Measurements from ENCODE around the gene NEK9.
A peak's percentile ranks its signal among the peaks of the same experiment; 100 is the strongest.

Gene NEK9

DNA sequence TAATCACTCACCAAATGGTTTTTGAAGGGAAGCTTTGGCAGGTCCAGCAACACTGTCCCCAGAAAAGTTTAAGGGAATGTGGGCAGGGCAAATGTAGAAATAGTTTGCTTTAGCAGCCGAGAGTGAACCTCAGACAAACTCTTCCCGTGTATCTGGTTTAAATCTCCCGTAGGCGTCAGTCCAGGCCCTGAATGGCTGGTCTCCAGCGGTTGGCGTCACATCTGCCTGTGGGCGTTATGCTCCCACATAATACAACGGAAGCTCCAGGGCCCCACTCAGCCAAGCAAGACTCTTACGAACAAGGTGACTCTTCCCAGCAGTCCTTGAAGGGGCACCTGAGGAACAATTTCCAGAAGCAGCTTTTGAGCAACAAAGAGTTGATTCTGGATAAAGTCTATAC is 56.5 kb downstream of the NEK9 start:
- Histone ChIP-seq H3K27ac (ENCODE audit: low read depth, low read length, poor library complexity, severe bottlenecking) (no peak overlapping the region), H3K9ac (ENCODE audit: low read length) (peak overlapping the region; percentile 81; the same call in 1 of the 2 replicates)

DNA sequence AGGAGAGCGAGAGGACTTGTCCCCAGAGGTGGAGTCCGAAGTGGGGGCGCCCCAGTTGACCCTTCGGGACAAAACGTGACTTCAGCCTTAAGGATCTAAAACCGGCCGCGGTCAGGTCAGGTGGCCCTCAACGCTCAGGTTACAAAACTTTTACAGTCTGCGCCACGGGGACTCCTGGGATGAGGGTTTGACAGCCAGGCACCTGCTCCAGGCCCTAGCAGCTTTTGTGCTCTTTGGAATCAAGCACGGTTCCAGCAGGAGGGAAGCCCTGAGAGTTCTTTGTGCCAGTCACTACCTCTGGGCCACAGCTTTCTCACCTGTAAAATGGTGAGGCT is 57.1 kb downstream of the NEK9 start:
- Histone ChIP-seq H3K27me3 (ENCODE audit: insufficient read depth, low read length) (no peaks in the 10 kb centered on the region), H3K9ac (ENCODE audit: low read length) (peak overlapping the region; percentile 81), H2AFZ (ENCODE audit: low read length) (peak overlapping the region; percentile 54; the same call in 1 of the 2 replicates), H3K79me2 (ENCODE audit: insufficient read depth, low read length) (no peaks in the 10 kb centered on the region), H3K9me2 (ENCODE audit: low read depth, low read length) (no peaks in the 10 kb centered on the region), H3K27ac (ENCODE audit: low read depth, low read length, poor library complexity, severe bottlenecking) (no peak overlapping the region), H3K36me3 (ENCODE audit: insufficient read depth, low read length) (no peaks in the 10 kb centered on the region), H3K9me3 (ENCODE audit: low read length) (no peaks in the 10 kb centered on the region), H3K4me1 (ENCODE audit: insufficient read depth, low read length, severe bottlenecking) (peaks cover 29% of the 10 kb centered on the region), H3F3A (ENCODE audit: insufficient read depth, low read length) (no peaks in the 10 kb centered on the region), H3K4me3 (ENCODE audit: low read depth, low read length, poor library complexity, severe bottlenecking) (peak overlapping the region; percentile 74), H4K20me1 (ENCODE audit: insufficient read depth, low read length) (no peaks in the 10 kb centered on the region), H3K4me2 (ENCODE audit: low read length) (peak overlapping the region; percentile 98)
- no peak for TF ChIP-seq EZH2 (IDR thresholded peaks at IDR 0.05; ENCODE audit: borderline replicate concordance, low read length)
- TF ChIP-seq, protein P1, sequence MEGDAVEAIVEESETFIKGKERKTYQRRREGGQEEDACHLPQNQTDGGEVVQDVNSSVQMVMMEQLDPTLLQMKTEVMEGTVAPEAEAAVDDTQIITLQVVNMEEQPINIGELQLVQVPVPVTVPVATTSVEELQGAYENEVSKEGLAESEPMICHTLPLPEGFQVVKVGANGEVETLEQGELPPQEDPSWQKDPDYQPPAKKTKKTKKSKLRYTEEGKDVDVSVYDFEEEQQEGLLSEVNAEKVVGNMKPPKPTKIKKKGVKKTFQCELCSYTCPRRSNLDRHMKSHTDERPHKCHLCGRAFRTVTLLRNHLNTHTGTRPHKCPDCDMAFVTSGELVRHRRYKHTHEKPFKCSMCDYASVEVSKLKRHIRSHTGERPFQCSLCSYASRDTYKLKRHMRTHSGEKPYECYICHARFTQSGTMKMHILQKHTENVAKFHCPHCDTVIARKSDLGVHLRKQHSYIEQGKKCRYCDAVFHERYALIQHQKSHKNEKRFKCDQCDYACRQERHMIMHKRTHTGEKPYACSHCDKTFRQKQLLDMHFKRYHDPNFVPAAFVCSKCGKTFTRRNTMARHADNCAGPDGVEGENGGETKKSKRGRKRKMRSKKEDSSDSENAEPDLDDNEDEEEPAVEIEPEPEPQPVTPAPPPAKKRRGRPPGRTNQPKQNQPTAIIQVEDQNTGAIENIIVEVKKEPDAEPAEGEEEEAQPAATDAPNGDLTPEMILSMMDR (IDR thresholded peaks at IDR 0.05; ENCODE audit: low read length): no peak

More for the DNA sequence above, 56.5 kb downstream of the NEK9 start:
- Histone ChIP-seq H3F3A (ENCODE audit: insufficient read depth, low read length) (no peaks in the 10 kb centered on the region), H3K27me3 (ENCODE audit: insufficient read depth, low read length) (no peaks in the 10 kb centered on the region), H4K20me1 (ENCODE audit: insufficient read depth, low read length) (no peaks in the 10 kb centered on the region), H3K36me3 (ENCODE audit: insufficient read depth, low read length) (no peaks in the 10 kb centered on the region), H3K79me2 (ENCODE audit: insufficient read depth, low read length) (no peaks in the 10 kb centered on the region), H3K9me3 (ENCODE audit: low read length) (no peaks in the 10 kb centered on the region), H3K4me3 (ENCODE audit: low read depth, low read length, poor library complexity, severe bottlenecking) (peak overlapping the region; percentile 74), H3K9me2 (ENCODE audit: low read depth, low read length) (no peaks in the 10 kb centered on the region), H2AFZ (ENCODE audit: low read length) (no peak overlapping the region), H3K4me1 (ENCODE audit: insufficient read depth, low read length, severe bottlenecking) (peaks cover 29% of the 10 kb centered on the region), H3K4me2 (ENCODE audit: low read length) (peak overlapping the region; percentile 98)
- TF ChIP-seq, protein P1 (IDR thresholded peaks at IDR 0.05; ENCODE audit: low read length): no peak
- TF ChIP-seq EZH2 (IDR thresholded peaks at IDR 0.05; ENCODE audit: borderline replicate concordance, low read length): no peak

DNA sequence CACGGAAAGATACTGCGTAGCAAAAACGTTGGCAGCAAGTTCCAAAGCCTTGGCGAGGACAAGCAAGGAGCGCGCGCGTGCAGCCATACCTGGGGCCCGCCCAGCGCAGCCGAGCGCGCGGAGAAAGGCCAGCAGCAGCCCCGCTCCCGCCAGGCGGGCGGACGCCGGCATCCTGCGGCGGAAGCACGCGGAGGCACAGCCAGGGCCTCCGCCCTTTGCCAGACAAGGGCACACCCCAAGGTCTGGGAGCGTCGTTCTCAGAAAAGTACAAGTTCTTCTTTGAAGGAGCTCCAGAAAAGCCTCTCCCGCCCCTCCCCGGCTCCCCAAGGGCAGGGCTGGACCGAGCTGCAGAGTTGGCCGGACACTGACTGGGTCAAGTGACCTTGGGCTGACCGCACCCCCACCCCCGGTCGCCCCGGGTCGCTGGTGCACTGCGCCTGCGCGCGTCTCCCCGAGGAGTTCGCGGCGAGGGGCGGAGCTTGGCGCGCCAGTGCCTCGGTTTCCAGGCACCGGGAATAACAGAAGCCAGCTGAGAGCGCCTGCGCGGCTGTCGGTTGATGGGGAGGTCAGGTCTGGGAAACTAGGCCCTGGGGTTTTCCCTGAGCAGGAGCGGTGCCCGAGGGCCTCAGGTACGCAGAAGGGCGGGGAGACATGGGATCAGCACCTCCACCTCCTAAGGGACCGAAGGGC is 57.6 kb downstream of the NEK9 start, which contains the start of gene ZC2HC1C:
Gene ZC2HC1C (plus strand): TSS at position 521 of the 690 bp plus-strand sequence. CDS start 933 bp downstream, outside the sequence.
- TF ChIP-seq, protein P1 (IDR thresholded peaks at IDR 0.05; ENCODE audit: low read length): no peak
- no peak for TF ChIP-seq EZH2 (IDR thresholded peaks at IDR 0.05; ENCODE audit: borderline replicate concordance, low read length)

More for the DNA sequence above, 57.6 kb downstream of the NEK9 start, which contains the start of gene ZC2HC1C:
- Histone ChIP-seq H3K27me3 (ENCODE audit: insufficient read depth, low read length) (no peaks in the 10 kb centered on the region), H4K20me1 (ENCODE audit: insufficient read depth, low read length) (no peaks in the 10 kb centered on the region), H3K27ac (ENCODE audit: low read depth, low read length, poor library complexity, severe bottlenecking) (peak within 1 kb of the TSS; percentile 39), H3K9me3 (ENCODE audit: low read length) (no peaks in the 10 kb centered on the region), H3K79me2 (ENCODE audit: insufficient read depth, low read length) (no peaks in the 10 kb centered on the region), H3F3A (ENCODE audit: insufficient read depth, low read length) (no peaks in the 10 kb centered on the region), H3K4me3 (ENCODE audit: low read depth, low read length, poor library complexity, severe bottlenecking) (peak within 1 kb of the TSS; percentile 74), H3K9ac (ENCODE audit: low read length) (peak within 1 kb of the TSS; percentile 81), H3K4me2 (ENCODE audit: low read length) (peak within 1 kb of the TSS; percentile 98), H3K9me2 (ENCODE audit: low read depth, low read length) (no peaks in the 10 kb centered on the region), H3K4me1 (ENCODE audit: insufficient read depth, low read length, severe bottlenecking) (peaks cover 30% of the 10 kb centered on the region), H3K36me3 (ENCODE audit: insufficient read depth, low read length) (no peaks in the 10 kb centered on the region), H2AFZ (ENCODE audit: low read length) (peak within 1 kb of the TSS; percentile 54; the same call in 1 of the 2 replicates)

Measured in OCI-LY1 (cell line).